ENCODE data around the gene NXPH4.

GRCh38 chr12:57191410-57191809 is 25.2 kb upstream of the NXPH4 start:
- TF ChIP-seq CTCF (IDR thresholded peaks at IDR 0.05) (no peak), POLR2A (IDR thresholded peaks at IDR 0.05) (no peak)

Data from adrenal gland (tissue), 5 donors.